Osteoblast (primary cell): ENCODE measurements around the gene ARRDC1. TPM values are rescaled to one million over a fixed set of nuclear protein-coding genes. Genes with fewer than 3 reads are reported as not detected.
A peak's percentile ranks its signal among the peaks of the same experiment; 100 is the strongest.
"Not testable (repeated sequence)": the region's sequence is repeated elsewhere in the genome, so short reads cannot be mapped to it uniquely, and the experiment has no call there.

Experiments used
- DNase-seq: peaks from one replicate; pipeline ENCODE4 v3.0.0; 2011; ENCODE audit warnings: low spot score, mixed read lengths; ENCODE audit not compliant: insufficient read length; ENCODE audit errors: missing footprints
- H2AFZ ChIP-seq: 2 replicates; pipeline ENCODE4 v1.6.0; 2011; ENCODE audit warnings: mild to moderate bottlenecking, low read length
- H3K27ac ChIP-seq: 2 replicates; pipeline ENCODE4 v1.5.1; 2011; ENCODE audit warnings: mild to moderate bottlenecking, low read depth, low read length, moderate library complexity
- H3K27me3 ChIP-seq: 2 replicates; pipeline ENCODE4 v1.6.0; 2012; ENCODE audit warnings: mild to moderate bottlenecking, control low read depth, inconsistent platforms, low read length, moderate library complexity; ENCODE audit not compliant: insufficient read depth
- H3K36me3 ChIP-seq: 2 replicates; pipeline ENCODE4 v1.5.1; 2011; ENCODE audit warnings: mild to moderate bottlenecking, low read length, control low read depth, moderate library complexity; ENCODE audit not compliant: insufficient read depth
- H3K4me1 ChIP-seq: 2 replicates; pipeline ENCODE4 v1.5.1; 2011; ENCODE audit warnings: mild to moderate bottlenecking, low read length, control low read depth, moderate library complexity; ENCODE audit not compliant: insufficient read depth
- H3K4me2 ChIP-seq: 2 replicates; pipeline ENCODE4 v1.6.0; 2011; ENCODE audit warnings: mild to moderate bottlenecking, low read length; ENCODE audit not compliant: insufficient read depth
- H3K4me3 ChIP-seq: fragments of 200-600 bp; sonication (generic); 3 replicates; pipeline ENCODE4 v1.5.1; 2012; ENCODE audit warnings: mild to moderate bottlenecking, low read length, inconsistent platforms; ENCODE audit not compliant: insufficient read depth
- H3K79me2 ChIP-seq: 2 replicates; pipeline ENCODE4 v1.6.0; 2012; ENCODE audit warnings: mild to moderate bottlenecking, low read length, control low read depth, inconsistent platforms; ENCODE audit not compliant: insufficient read depth
- H3K9me3 ChIP-seq: 2 replicates; pipeline ENCODE4 v1.5.1; 2011; ENCODE audit warnings: low read depth, low read length, control low read depth
- H4K20me1 ChIP-seq: 2 replicates; pipeline ENCODE4 v1.6.0; 2012; ENCODE audit warnings: mild to moderate bottlenecking, low read length, control low read depth; ENCODE audit not compliant: insufficient read depth
- CTCF ChIP-seq: IDR thresholded peaks from 2 replicates; pipeline ENCODE4 v1.5.1; 2011; ENCODE audit warnings: mild to moderate bottlenecking, low read depth, low read length, moderate library complexity; ENCODE audit errors: extremely low read depth
- total RNA-seq: library from RNA; depleted of rRNA; stranded (reverse); fragments of >200 nt; gene quantifications from 2 replicates; pipeline ENCODE4 v1.2.3, GENCODE V29; 2012

Gene ARRDC1
- total RNA-seq, 1 donor, result 11.9 TPM

GRCh38 chr9:137564817-137565411, 40.6 kb upstream of the ARRDC1 start:
- H3K4me3 ChIP-seq, result no peak overlapping the region
- no peak overlapping the region for H2AFZ ChIP-seq
- no peaks in the 10 kb centered on the region for H3K27me3 ChIP-seq
- no peak overlapping the region for H3K4me2 ChIP-seq
- no peak for TF ChIP-seq CTCF
- H3K9me3 ChIP-seq, result no peaks in the 10 kb centered on the region
- DNase-seq, result no peak
- peaks cover 7% of the 10 kb centered on the region for H3K79me2 ChIP-seq
- no peaks in the 10 kb centered on the region for H3K4me1 ChIP-seq
- H3K36me3 ChIP-seq, result peaks cover 22% of the 10 kb centered on the region
- H4K20me1 ChIP-seq, result no peaks in the 10 kb centered on the region
- no peak overlapping the region for H3K27ac ChIP-seq

- H3K27ac ChIP-seq, H3K4me1 ChIP-seq, H3K9me3 ChIP-seq, H2AFZ ChIP-seq, DNase-seq, H3K27me3 ChIP-seq, H4K20me1 ChIP-seq, H3K4me2 ChIP-seq, H3K4me3 ChIP-seq: not testable (repeated sequence)
- H3K79me2 ChIP-seq, result peaks cover 25% of the 10 kb centered on the region
- H3K36me3 ChIP-seq, result peaks cover 29% of the 10 kb centered on the region
Measured at GRCh38 chr9:137568445-137568844, 37.0 kb upstream of the ARRDC1 start.

- H3K27me3 ChIP-seq, result no peaks in the 10 kb centered on the region
- no peak for TF ChIP-seq CTCF
- H2AFZ ChIP-seq, result no peak overlapping the region
- peaks cover 2% of the 10 kb centered on the region for H4K20me1 ChIP-seq
- no peak overlapping the region for H3K4me3 ChIP-seq
- H3K36me3 ChIP-seq, result peaks cover 28% of the 10 kb centered on the region
- peak; percentile 41 for DNase-seq
- no peaks in the 10 kb centered on the region for H3K4me1 ChIP-seq
- peaks cover 33% of the 10 kb centered on the region for H3K79me2 ChIP-seq
- H3K4me2 ChIP-seq, result no peak overlapping the region
- H3K27ac ChIP-seq, result no peak overlapping the region
- no peaks in the 10 kb centered on the region for H3K9me3 ChIP-seq
Measured at GRCh38 chr9:137569609-137570203, 35.8 kb upstream of the ARRDC1 start.

DNA sequence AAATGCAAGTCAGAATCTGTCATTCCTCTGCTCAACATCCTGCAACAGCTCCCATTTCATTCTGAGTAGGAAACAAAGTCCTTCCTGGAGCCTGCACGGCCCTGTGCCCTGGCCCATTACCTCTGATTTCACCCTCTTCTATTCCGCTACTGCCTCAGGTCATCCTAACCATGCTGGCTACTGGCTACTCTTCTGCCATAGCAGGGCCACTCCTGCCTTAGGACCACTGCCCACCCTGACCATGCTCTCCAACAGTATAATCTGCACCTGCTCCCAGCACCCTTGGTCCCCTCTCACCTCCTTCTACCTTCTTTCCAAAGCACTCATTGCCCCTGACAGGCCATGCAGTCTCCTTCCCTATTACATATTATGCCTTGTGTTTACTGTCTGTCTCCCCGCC, 34.9 kb upstream of the ARRDC1 start:
- H3K27ac ChIP-seq, result no peak overlapping the region
- H3K79me2 ChIP-seq, result peaks cover 42% of the 10 kb centered on the region
- TF ChIP-seq CTCF, result no peak
- no peak overlapping the region for H3K4me3 ChIP-seq
- H3K4me1 ChIP-seq, result no peaks in the 10 kb centered on the region
- H3K36me3 ChIP-seq, result peaks cover 28% of the 10 kb centered on the region
- H3K4me2 ChIP-seq, result no peak overlapping the region
- H3K9me3 ChIP-seq, result no peaks in the 10 kb centered on the region
- H3K27me3 ChIP-seq, result no peaks in the 10 kb centered on the region
- H2AFZ ChIP-seq, result no peak overlapping the region
- peak; percentile 30 for DNase-seq
- H4K20me1 ChIP-seq, result peaks cover 6% of the 10 kb centered on the region
